SU-DHL-6 (cell line): Measurements from ENCODE around the gene PTPRG.

Source experiments
- EZH2phosphoT487 ChIP-seq: fragments of 200-600 bp; sonication (generic), shearing (Covaris generic); conservative IDR thresholded peaks from 2 replicates; pipeline ENCODE4 v1.6.1; 2018; ENCODE audit warnings: mild to moderate bottlenecking, antibody characterized with exemption, low read length, moderate library complexity, mixed read lengths
- TF ChIP-seq, protein P1 (sequence below): fragments of 200-600 bp; sonication (generic); IDR thresholded peaks from one replicate; pipeline ENCODE4 v1.5.1; 2017; ENCODE audit warnings: antibody characterized with exemption, mild to moderate bottlenecking, low read length, moderate library complexity; ENCODE audit not compliant: insufficient read depth, poor library complexity, severe bottlenecking

DNA sequence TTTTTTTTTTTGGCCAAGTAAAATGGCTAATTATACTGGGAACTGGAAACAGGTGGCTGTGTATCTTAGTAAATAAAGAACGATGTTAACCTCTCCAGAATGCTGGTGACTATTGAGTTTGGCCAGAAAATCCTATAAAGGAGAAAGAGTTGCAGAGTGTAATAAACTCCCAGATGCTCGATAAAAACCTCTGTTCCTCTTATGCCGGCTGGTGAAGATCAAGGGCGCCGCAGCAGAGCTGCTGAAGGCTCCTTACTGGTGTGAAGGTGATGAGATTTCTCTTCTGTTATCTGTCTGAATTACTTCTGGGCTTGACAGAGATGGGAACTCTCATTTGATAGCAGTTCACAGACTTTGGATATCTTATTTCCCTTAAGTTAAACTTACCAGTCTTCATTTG, 104.6 kb downstream of the PTPRG start:
- TF ChIP-seq, protein P1, sequence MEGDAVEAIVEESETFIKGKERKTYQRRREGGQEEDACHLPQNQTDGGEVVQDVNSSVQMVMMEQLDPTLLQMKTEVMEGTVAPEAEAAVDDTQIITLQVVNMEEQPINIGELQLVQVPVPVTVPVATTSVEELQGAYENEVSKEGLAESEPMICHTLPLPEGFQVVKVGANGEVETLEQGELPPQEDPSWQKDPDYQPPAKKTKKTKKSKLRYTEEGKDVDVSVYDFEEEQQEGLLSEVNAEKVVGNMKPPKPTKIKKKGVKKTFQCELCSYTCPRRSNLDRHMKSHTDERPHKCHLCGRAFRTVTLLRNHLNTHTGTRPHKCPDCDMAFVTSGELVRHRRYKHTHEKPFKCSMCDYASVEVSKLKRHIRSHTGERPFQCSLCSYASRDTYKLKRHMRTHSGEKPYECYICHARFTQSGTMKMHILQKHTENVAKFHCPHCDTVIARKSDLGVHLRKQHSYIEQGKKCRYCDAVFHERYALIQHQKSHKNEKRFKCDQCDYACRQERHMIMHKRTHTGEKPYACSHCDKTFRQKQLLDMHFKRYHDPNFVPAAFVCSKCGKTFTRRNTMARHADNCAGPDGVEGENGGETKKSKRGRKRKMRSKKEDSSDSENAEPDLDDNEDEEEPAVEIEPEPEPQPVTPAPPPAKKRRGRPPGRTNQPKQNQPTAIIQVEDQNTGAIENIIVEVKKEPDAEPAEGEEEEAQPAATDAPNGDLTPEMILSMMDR, result no peak
- TF ChIP-seq EZH2phosphoT487, result no peak
